Activated CD4-positive, alpha-beta T cell treated with anti-CD3 and anti-CD28 coated beads for 4 hours (primary cell): Measurements from ENCODE around the gene TOMM40L.
A peak's percentile ranks its signal among the peaks of the same experiment; 100 is the strongest.

Experiments used
- DNase-seq, 2 donors: peaks; one replicate each; pipeline ENCODE4 v3.0.0-alpha.2; 2020

Gene TOMM40L

DNA sequence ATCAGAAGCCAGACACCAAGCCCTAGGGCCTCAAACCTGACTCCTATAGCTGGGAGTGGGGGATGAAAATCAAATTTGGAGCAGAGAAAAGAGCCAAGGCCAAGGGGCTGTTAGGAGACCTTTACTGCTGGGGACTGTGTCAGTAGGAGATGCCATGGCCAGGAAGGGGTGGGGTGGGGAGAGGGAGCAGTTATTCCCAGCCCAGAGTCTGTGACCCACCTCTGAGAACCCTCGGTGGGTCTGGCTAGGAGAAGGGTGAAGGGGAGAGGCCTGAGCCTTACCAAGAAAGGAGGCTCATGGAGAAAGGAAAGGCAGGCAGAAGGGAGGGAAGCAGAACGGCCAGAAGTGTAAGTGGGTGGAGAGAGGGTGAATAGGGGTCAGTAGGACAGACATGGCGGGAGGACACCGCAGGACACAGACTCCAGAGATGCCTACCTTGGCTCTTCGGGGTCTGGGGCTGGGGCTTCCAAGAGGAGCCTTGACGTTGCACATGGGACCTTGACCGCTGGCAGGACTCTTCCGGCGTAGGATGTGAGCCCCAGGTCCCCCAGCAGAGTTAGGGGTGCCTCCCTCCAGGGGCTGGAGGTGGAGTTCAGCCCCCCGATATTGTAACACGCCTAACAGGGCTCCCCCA lies 28.2 kb upstream of the TOMM40L start:
- no peak for DNase-seq

DNA sequence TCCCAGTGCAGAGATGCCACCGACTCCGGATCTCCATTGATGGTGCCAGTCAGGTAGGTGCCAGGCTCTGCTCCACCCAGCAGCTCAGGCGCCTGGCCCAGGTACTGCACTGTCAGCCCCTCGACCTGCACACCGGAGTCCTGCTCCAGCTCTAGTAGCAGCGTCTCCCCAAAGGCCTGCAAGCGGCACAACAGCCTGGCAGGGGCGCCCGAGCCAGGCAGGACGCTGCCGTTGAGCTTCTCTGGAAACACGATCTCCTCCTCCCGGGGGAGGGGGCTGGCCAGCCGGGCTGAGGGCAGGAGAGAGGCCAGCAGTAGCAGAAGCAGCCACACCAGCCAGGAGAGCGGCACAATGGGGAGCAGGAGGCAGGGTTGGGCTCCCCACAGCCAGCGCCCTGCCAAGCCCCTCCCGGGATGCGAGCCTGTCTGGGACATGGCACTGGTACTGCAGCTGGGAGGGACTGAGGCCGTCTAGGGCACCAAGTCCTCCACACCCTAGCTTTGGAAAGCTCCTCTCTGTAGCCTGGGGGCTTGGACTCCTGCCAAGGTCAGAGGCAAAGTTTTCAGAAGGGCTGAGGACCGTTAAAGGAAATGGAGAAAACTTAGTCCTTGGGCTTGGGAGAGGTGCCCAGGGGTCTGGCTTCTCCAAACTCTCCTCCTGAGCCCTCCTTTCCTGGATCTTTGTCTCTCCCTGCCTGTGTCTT lies 27.5 kb upstream of the TOMM40L start:
- DNase-seq: no peak

DNA sequence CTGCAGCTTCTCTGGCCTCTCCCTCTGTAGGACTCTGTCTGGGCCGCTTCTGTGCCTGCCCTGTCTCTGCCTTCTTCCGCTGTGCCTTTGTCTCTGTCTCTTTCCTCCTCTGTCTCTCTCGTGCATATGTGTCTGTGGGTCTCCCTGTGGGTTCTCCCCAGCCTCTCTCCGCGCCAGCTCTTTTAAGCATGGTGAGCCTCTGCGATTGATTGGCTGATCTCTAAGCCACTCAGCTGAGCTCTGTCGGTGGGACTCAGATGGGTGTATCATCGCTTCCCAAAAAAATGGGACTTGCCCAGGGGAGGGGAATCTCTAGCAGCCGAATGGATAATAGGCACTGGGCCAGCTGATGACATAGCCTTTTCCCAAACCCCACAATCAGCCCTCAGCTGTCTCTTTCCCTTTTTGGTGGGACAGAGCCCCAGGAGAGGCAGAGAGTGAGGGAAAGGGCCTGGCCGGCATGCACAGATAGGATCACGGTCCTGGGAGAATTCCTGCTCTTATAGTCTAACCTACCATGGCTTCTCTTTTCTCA lies 26.9 kb upstream of the TOMM40L start, which contains the start of gene ADAMTS4:
TSS of gene ADAMTS4 (minus strand) at position 158 of the 535 bp plus-strand sequence. CDS start 427 bp downstream, outside the sequence.
- DNase-seq: no peak

DNA sequence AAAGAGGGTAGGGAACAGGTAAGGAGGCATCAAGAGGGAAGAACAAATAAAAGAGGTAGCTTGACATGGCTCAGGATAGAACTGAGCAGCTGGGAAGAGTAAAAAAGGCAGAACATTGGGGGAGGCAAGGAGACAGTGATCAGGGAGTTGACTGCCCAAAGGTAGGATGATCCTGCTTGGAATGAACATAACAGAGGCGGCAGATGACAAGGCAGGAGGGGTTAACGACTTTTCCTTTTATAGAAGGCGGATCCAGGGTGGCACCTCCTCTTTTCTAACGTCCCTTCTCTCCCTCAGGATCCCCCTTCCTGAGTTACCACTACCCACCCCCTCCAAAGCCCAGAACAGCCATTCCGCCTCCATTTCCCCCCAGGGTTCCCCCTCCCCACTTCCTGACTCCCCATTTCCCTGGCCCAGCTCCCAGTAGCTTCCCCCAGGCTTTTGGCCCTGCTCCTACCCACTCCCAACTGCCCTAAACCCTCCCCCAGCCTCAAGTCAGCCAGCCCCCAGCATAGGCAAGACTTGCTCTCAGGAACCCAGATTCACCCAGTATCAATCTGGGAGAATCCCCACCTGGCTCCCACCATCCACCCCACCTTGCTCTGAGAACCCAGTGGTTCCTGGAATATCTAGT lies 26.2 kb upstream of the TOMM40L start:
- DNase-seq: no peak

DNA sequence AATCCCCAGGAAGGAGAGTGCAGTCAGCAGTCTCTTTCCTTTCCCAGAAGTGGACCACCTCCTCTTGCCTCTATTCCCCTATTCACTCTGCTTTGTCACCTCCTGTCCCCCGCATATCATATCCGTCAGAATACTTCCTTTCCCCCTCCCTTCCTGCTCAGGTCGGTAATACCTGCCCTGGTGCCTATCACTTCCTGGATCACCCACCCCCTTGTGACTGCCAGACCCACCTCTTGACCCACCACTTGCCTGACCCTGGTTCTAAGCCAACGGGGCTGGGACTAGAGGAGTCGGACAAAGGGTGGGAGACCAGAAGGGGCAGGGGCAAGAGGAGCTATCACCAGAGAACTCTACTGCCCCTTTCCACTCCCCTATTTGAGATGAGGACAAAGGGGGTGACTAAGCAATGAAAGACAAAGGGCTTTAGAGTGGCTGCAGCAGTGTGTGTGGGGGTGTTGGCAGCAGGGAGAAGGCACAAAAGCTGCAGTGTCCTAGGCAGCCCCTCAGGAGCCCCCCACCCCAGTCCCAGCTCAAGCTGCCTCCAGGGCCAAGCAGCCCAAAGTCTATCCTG lies 25.4 kb upstream of the TOMM40L start:
- DNase-seq: no peak

DNA sequence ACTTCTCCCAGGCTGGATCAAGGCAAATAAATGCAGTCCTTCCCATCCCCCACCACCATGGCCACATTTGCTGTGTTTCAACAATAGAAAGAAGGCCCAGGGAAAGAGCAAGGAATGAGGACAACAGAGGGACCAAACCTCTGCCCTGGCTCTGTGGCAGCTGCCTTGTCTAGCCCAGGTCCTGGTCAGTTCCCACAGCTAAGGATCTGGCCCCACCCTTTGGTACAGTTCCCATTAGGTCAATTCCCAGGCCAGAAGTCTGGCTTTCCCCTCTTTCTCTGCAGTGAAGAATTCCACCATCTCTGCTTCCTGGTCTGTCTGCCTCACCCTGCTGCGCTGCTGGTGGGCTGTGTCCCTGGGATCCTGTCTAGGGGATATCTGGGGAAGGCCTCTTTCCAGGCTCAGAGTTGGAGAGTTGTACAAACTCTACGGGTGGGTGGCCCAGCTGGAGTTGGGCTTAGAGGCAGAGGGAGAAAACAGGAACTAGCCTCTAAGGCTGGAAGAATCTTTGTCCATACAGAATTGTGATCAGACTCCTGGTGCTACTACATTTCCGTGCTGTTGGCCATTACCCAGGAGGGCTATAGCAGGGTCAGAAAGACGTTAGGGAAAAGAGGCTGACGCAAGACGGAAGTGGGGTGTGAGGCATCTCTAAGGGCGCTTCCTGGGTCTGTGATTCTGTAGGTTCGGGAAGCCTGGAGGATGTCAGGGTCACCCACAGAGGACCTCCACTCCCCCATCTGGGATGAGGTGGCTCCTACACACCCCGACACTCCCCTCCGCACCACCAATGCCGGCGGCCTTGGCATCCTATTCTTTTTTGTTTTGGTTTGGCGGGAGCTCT lies 24.6 kb upstream of the TOMM40L start:
- DNase-seq: no peak

DNA sequence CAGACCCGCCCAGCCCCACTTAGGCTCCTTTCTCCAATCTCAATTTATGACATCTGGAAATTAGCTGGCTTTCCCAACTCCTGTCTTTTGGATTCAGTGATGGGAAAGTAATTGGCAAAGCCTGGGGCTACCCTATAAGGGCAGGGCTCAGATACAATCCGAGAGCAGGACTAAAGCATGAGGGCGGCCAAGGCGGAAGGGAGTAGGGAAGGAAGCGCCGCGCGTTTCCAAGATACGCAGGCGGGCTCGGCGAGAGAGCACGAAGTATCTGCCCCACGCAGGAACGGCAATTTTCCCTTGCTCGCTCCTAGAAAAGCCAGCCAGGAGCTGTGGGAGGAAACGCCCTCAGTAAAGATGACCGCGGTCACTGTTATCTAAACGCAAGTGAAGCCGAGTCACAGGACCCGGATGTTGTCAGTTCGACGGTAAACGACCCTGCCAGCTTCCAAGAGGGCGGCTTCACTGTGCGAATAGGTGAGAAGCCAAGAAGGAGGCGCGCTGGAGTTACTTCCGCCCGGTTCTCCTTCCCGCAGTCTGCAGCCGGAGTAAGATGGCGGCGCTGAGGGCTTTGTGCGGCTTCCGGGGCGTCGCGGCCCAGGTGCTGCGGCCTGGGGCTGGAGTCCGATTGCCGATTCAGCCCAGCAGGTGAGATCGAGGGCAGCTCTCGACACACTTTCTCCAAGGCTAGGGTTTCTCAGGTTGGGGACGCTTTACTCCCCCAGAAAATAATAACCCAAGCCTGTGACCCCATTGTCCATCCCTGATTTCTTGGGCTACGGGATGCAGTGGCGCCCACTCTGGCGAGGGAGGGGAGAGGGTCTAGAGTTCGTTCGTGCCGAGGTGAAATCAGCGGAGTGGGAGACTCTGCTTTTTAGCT lies 23.8 kb upstream of the TOMM40L start, which contains the start of gene NDUFS2:
TSS of gene NDUFS2 (plus strand) at position 532 of the 877 bp plus-strand sequence. CDS start at position 551, 19 bp downstream.
- peak; percentile 95 for DNase-seq

DNA sequence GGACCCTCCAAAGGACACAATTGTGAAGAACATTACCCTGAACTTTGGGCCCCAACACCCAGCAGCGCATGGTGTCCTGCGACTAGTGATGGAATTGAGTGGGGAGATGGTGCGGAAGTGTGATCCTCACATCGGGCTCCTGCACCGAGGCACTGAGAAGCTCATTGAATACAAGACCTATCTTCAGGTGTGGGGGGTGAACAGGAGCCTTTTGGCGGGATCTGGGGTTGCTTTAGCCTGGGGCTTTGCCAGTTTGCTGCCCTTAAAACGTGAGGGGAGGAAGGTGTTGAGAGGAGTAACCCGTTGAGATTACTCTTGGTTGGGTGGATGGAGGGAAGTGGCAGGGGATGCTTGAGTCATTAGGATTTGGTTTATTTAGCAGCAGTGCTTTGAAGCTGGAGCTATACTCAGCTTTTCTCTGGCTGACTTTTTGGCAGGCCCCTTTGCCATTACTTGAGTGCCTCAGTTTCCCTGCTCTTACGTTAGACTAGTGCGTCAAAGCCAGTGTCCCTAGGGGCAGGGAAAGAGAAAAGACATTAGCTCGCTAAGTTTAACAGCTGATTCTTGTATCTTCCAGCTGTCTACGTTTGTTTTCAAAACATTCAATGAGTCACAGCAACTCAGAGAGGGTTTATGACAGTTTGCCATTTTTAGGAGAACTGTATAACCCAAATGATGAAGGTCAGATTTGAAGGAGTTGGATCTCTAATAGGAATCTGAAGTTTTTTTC lies 19.3 kb upstream of the TOMM40L start:
- no peak for DNase-seq

DNA sequence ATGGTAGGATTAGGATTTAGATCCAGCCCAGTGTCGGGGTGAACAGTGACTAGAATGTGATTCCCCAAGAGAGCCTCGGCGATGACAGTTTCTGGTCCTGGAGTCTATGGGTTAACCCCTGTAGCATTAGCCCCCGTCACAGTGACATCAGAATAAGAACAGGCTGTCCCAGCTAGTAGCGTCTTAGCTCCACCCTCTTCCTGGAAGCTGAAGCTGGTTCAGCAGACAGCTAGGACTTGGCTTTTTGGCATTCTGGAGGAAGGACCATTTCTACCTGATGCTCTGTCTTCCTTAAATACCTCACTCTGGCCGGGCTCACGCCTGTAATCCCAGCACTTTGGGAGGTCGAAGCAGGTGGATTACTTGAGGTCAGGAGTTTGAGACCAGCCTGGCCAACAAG lies 18.7 kb upstream of the TOMM40L start:
- no peak for DNase-seq

DNA sequence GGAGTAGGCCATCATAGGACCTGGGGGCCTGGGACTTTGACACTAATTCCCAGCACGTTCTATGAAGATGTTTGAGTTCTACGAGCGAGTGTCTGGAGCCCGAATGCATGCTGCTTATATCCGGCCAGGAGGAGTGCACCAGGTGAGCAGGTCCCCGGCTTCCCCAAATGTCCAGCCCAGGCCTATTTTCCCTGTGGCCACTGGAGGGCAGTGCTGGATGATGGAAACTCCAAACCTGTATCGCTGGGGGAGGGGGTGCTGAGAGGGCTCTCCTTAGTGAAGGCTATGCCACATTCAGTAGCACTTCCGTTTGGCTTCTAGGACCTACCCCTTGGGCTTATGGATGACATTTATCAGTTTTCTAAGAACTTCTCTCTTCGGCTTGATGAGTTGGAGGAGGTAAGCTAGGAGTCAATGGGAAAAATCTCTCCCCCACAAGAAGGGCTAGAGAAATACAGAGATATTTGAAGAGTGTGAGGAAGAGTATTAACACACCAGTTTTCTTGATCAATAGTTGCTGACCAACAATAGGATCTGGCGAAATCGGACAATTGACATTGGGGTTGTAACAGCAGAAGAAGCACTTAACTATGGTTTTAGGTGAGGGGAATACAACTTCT lies 16.0 kb upstream of the TOMM40L start:
- DNase-seq: peak; percentile 70

DNA sequence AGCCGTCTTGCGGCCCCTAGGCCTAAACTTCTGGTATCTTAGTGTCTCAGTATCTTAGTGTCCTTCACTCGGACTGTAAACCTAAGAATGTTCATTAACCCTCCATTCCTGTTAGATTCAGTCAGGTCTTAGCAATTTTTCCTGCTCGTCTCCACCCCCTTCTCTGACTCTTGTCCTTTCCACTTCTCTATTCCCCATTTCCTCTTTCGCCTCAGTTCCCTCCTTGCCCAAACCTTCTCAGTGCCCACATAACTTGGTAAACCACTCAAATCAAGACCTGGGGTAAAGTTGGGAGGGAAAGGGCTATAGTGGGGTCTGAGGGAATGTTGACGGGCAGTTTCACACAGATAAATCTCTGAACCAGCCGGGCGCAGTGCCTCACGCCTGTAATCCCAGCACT lies 11.5 kb upstream of the TOMM40L start:
- no peak for DNase-seq

DNA sequence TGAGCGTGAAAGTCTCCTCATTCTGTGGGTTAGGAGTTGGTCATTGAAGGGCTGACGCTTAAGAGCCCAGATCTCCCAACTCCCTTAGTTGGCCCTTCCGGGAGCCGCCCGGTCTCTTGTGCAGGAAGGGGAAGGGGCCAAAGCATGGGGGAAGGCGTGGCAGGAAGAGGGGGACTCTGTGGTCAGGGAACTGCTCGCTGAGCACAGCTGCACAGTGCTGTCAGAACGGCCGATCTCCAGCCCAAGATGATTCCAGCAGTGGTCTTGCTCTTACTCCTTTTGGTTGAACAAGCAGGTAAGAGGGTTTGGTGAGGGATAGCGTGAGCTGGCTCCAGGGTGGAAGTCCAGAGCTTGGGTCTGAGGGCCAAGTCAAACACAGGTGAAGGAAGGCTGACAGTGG lies 10.8 kb upstream of the TOMM40L start, which contains the start of gene FCER1G:
TSS of gene FCER1G (plus strand) at position 220 of the 400 bp plus-strand sequence. CDS start at position 247, 27 bp downstream.
- no peak for DNase-seq

DNA sequence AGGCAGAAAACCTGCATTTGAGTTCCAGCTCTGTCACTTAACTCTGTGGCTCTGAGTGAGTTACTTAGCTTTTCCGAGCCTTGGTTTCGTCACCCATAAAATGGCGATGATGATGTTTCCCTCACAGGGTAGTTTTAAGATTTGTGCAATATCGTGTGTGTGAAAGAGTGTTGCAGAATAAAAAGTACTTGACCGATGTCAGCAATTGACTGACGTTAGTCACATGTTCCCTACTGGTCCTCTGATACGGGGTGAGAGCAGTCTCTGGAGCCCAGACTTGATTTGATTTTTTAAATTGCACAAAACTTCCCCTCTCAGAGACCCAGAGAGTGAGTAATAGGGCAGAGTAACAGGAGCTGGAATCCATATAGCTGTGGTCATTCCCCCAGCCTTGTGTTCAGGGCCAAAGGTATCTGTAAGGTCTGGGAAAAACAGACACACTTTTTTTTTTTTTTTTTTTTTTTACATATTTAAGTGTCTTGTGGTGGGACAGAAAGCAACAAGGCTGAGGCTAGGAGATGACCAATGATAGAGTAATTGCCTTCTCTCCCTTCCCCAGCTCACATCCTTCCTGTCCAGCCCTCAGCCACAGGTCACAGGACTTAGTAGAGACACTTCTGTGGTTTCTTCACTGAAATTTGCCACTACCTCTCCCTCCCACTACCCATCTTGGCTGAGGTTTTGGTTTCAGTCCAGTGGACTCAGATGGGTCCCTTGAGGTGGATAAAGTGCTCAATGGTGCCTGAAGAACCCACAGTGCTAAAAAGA lies 8.7 kb upstream of the TOMM40L start:
- DNase-seq: no peak

DNA sequence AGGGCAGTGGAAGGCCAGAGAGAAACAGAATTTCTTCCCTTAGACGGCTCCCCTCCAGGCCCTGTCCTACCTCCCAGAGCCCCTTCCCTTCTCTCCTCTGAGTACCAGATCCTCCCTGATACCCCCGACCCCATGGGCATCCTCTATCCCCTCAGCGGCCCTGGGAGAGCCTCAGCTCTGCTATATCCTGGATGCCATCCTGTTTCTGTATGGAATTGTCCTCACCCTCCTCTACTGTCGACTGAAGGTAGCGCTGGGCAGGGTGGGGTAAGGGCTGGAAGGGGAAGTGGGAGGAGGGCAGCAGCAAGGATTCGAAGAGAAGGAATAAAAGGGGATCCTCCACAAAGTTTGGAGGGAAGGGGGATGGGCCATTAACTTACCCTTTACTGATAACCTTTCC lies 8.0 kb upstream of the TOMM40L start:
- no peak for DNase-seq

DNA sequence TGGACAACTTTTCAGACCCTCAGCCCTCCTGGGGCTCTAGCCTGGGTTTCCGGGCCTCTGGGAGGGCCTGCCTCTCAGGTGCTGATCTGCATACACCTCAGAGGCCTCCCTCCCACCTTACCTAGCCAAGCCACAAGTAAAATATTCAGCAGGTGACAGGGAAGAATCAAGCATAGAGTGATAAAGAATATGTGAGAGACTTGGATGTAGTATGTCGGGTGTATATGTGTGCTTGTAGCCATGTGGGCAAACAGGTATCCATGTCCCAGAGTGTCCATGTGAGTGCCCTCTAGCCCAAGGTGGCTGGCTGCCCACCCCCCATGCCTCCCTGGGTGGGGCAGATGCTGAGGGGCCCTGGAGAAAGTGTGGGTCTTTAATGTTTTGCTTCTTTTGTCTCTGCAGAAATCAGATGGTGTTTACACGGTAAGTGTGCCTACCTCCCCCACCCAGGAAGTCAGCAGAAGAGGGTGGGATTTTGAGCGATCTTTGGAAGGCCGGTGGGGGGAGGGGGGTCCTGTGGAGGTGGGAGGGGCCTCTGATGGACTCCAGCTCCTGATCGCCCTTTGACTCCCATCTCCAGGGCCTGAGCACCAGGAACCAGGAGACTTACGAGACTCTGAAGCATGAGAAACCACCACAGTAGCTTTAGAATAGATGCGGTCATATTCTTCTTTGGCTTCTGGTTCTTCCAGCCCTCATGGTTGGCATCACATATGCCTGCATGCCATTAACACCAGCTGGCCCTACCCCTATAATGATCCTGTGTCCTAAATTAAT lies 7.4 kb upstream of the TOMM40L start:
- DNase-seq: no peak

DNA sequence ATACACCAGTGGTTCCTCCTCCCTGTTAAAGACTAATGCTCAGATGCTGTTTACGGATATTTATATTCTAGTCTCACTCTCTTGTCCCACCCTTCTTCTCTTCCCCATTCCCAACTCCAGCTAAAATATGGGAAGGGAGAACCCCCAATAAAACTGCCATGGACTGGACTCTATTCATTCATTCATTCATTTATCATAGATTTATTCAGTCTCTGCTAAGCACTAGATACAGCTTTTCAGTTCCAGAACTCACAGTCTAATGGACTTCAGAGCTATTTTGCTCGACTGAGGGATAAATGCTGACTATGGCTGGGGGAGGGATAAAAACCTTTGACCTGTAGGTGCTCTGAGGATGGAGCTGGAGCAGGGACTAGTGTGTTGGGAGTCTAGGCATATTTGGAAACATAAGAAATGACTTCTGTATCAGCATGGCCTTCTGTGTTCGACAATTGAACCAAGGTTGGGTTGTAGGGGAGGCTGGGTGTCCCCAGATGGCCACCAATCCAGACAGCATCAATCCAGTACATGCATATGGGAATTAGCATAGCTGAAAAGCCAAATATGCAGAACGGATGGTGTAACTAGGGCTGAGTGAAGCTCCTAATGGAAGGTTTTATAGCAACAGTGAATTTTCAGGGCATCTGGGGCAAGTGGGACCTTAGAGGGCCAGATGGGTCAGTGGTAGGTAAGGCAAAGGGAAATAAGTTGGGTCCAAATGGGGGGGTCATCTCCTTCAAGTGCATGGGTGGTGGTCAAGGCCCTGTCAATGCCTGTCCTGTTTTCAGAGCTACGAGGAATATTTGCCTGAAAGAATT lies 6.6 kb upstream of the TOMM40L start:
- DNase-seq: no peak

DNA sequence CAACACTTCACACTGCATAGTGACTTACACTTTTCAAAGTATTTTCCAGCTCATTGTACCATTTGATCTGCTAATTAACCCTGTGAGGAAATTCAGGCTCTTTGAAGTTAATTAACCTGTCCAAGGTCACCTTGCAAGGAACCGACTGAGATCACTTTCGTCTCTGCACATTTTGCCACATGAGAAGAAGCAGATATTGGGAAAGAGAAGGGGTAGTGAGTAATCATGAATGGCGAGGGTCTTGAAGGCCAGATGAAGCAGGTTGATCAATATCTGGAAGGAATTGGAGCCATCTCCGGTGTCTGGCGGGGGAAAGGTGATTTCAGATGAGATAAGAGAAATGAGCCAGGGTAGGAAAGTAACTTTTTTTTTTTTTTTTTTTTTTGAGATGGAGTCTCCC lies 5.9 kb upstream of the TOMM40L start:
- DNase-seq: no peak
